CD4-positive, alpha-beta T cell (primary cell): ENCODE data around the gene CDT1. TPM values are rescaled to one million over a fixed set of nuclear protein-coding genes. Genes with fewer than 3 reads are reported as not detected.

ENCODE experiments used
- ATAC-seq: fragments of 200-7000 bp; cut with Tn5 transposase; one replicate; pipeline ENCODE4 v1.10.0; 2022; ENCODE audit warnings: mild to moderate bottlenecking; ENCODE audit not compliant: poor library complexity
- CTCF ChIA-PET: fragments of 350-600 bp; sonication (Branson Sonifier 250); formaldehyde crosslinking; loops from one replicate; lab custom pipeline; 2021; ENCODE audit warnings: antibody characterized with exemption, inconsistent platforms; lab: Charles Lee
- POLR2A ChIA-PET: fragments of 350-600 bp; sonication (Branson Sonifier 250); formaldehyde crosslinking; loops from one replicate; lab custom pipeline; 2021; ENCODE audit warnings: antibody characterized with exemption, inconsistent platforms; lab: Charles Lee
- DNase-seq, 14 experiments: peaks; one replicate each; pipeline ENCODE4 v3.0.0-alpha.2; 2013 to 2020; ENCODE audit warnings: mixed read lengths in 2 of 14
- H3K27ac ChIP-seq, 2 donors: one replicate each; pipeline versions ENCODE4 v1.5.1 to v1.7.0; 2013; ENCODE audit warnings: low read length in 2 of 2, low read depth in 1 of 2, mild to moderate bottlenecking in 1 of 2
- H3K27me3 ChIP-seq, 2 experiments: 1 replicate in 1 of 2; 2 replicates in 1 of 2; pipeline versions ENCODE4 v1.6.1 to v1.7.0; 2013; ENCODE audit warnings: low read length in 2 of 2, control low read depth in 1 of 2, mild to moderate bottlenecking in 1 of 2, moderate library complexity in 1 of 2; ENCODE audit not compliant: insufficient read depth in 2 of 2, control insufficient read depth in 1 of 2
- H3K36me3 ChIP-seq: one replicate; pipeline ENCODE4 v1.6.1; 2013; ENCODE audit warnings: low read length, control low read depth; ENCODE audit not compliant: insufficient read depth
- H3K4me1 ChIP-seq: one replicate; pipeline ENCODE4 v1.6.1; 2013; ENCODE audit warnings: low read length, control low read depth; ENCODE audit not compliant: insufficient read depth
- H3K4me3 ChIP-seq: one replicate; pipeline ENCODE4 v1.5.1; 2013; ENCODE audit warnings: mild to moderate bottlenecking, low read length, moderate library complexity
- H3K9me3 ChIP-seq, 2 experiments: 1 replicate in 1 of 2; 2 replicates in 1 of 2; pipeline versions ENCODE4 v1.6.1 to v1.7.0; 2013; ENCODE audit warnings: low read length in 2 of 2, mild to moderate bottlenecking in 2 of 2, control low read depth in 1 of 2, moderate library complexity in 1 of 2; ENCODE audit not compliant: control insufficient read depth in 1 of 2, insufficient read depth in 1 of 2
- H3K27ac Mint-ChIP-seq: one replicate; pipeline ENCODE4 v1.8.0; 2020; ENCODE audit warnings: mixed read lengths
- H3K27me3 Mint-ChIP-seq: one replicate; pipeline ENCODE4 v1.8.0; 2021; ENCODE audit warnings: mixed read lengths
- H3K36me3 Mint-ChIP-seq: one replicate; pipeline ENCODE4 v1.8.0; 2021; ENCODE audit warnings: low read depth, mixed read lengths
- H3K4me1 Mint-ChIP-seq: one replicate; pipeline ENCODE4 v1.8.0; 2021; ENCODE audit warnings: low read depth, mixed read lengths
- H3K4me3 Mint-ChIP-seq: one replicate; pipeline ENCODE4 v1.8.0; 2020; ENCODE audit warnings: mild to moderate bottlenecking, mixed read lengths
- H3K9me3 Mint-ChIP-seq: one replicate; pipeline ENCODE4 v1.8.0; 2020; ENCODE audit warnings: mixed read lengths
- intact Hi-C, 2 experiments: fragments of 100-400 bp; cut with DNase I in 1 of 2; cut with micrococcal nuclease in 1 of 2; formaldehyde crosslinking; loops; one replicate each; pipeline versions ENCODE4 v1.15.1 to v1.9.0; 2023 to 2025; cut with DNase I, micrococcal nuclease
- total RNA-seq, 174 experiments: library from RNA in 2 of 174; stranded (reverse) in 2 of 174; gene quantifications; one replicate each; pipeline ENCODE4 v1.2.3 and lab custom pipeline; 2021 to 2026
- TF ChIP-seq, protein P1 (sequence below): fragments of 200-600 bp; IDR thresholded peaks from one replicate; pipeline ENCODE4 v1.8.0; 2022; ENCODE audit warnings: antibody characterized with exemption, mild to moderate bottlenecking

The CDT1 gene
- total RNA-seq, 2 experiments from 2014 or later = 0.47 to 1.0 TPM

DNA sequence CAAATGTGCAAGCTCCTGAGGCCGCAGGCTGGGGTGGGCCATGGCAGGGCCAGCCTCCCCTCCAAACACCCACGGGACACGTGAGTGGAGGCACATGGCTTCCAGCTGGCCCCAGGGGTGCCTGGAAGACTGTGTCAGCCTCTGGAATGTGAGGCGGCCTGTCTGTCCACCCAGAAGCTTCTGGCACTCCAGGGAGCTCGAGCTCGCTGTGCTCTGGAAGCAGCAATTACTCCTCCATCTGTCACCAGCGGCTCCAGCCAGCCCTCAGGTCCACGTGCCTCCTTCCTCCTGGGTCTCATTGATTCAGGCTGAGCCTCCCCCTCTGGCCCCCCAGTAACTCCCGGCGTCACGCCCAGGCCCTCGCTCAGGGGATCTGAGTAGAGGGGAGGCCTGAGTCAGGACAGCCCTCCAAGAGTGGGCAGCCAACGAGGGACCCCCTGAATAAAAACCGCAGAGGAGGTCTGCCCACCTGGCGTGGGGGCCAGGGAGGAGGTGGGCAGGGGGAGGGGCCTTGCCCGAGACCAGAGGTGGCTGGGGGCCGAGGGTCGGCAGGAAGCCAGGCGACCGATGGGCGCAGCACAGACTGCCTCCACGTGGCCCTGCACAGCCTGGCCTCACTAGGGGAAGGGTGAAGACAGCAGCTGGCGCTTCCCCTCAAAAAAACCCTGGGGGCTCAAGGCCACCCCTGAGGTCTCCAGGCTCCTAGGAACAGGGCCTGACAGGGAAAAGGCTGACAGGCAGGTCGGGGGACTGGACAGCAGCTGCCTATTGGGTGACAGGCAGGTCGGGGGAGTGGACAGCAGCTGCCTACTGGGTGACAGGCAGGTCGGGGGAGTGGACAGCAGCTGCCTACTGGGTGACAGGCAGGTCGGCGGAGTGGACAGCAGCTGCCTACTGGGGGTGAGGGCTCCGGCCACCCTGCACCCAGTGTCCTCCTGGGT lies 30.4 kb upstream of the CDT1 start:
- no peak overlapping the region for H3K27ac Mint-ChIP-seq
- no peaks in the 10 kb centered on the region for H3K27me3 Mint-ChIP-seq
- TF ChIP-seq, protein P1, sequence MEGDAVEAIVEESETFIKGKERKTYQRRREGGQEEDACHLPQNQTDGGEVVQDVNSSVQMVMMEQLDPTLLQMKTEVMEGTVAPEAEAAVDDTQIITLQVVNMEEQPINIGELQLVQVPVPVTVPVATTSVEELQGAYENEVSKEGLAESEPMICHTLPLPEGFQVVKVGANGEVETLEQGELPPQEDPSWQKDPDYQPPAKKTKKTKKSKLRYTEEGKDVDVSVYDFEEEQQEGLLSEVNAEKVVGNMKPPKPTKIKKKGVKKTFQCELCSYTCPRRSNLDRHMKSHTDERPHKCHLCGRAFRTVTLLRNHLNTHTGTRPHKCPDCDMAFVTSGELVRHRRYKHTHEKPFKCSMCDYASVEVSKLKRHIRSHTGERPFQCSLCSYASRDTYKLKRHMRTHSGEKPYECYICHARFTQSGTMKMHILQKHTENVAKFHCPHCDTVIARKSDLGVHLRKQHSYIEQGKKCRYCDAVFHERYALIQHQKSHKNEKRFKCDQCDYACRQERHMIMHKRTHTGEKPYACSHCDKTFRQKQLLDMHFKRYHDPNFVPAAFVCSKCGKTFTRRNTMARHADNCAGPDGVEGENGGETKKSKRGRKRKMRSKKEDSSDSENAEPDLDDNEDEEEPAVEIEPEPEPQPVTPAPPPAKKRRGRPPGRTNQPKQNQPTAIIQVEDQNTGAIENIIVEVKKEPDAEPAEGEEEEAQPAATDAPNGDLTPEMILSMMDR = no peak
- Histone ChIP-seq H3K27me3 (no peaks in the 10 kb centered on the region), H3K27ac (no peak overlapping the region), H3K9me3 (no peaks in the 10 kb centered on the region), H3K36me3 (peaks cover 27% of the 10 kb centered on the region), H3K4me1 (peaks cover 76% of the 10 kb centered on the region), H3K4me3 (no peak overlapping the region)
- H3K36me3 Mint-ChIP-seq = no peaks in the 10 kb centered on the region
- ChIA-PET CTCF (no interaction called here), POLR2A (interaction anchor here (1.6 kb wide), 1 partner anchor 9 kb away, joined by 4 read pairs; no protein-coding TSS in a partner anchor)
- no peak overlapping the region for H3K4me3 Mint-ChIP-seq
- intact Hi-C loops = no loop called here
- ATAC-seq = no peak
- peaks cover 8% of the 10 kb centered on the region for H3K4me1 Mint-ChIP-seq
- H3K9me3 Mint-ChIP-seq = no peaks in the 10 kb centered on the region
- DNase-seq = no peak

- no peaks in the 10 kb centered on the region for H3K9me3 ChIP-seq
- DNase-seq = peak in 2 of 14 experiments; percentile 22 to 47
- H3K36me3 ChIP-seq = peaks cover 31% of the 10 kb centered on the region
- Mint-ChIP-seq H3K36me3 (no peaks in the 10 kb centered on the region), H3K9me3 (no peaks in the 10 kb centered on the region), H3K27me3 (no peaks in the 10 kb centered on the region), H3K27ac (no peak overlapping the region), H3K4me3 (no peak overlapping the region), H3K4me1 (peaks cover 12% of the 10 kb centered on the region)
- no peak overlapping the region for H3K4me3 ChIP-seq
- intact Hi-C loops = no loop called here
- no peaks in the 10 kb centered on the region for H3K27me3 ChIP-seq
- ChIA-PET POLR2A (interaction anchor here (0.8 to 1.6 kb wide), 2 partner anchors 8 to 28 kb away, joined by 3 to 4 read pairs; no protein-coding TSS in a partner anchor), CTCF (no interaction called here)
- TF ChIP-seq, protein P1 = no peak
- H3K4me1 ChIP-seq = peaks cover 76% of the 10 kb centered on the region
- no peak for ATAC-seq
- H3K27ac ChIP-seq = no peak overlapping the region
These were observed 29.7 kb upstream of the CDT1 start for GRCh38 chr16:88773812-88774291.

GRCh38 chr16:88774544-88775393 lies 28.8 kb upstream of the CDT1 start:
- H3K27ac ChIP-seq = no peak overlapping the region
- Mint-ChIP-seq H3K27ac (no peak overlapping the region), H3K27me3 (no peaks in the 10 kb centered on the region), H3K4me3 (no peak overlapping the region), H3K4me1 (peaks cover 17% of the 10 kb centered on the region), H3K36me3 (no peaks in the 10 kb centered on the region), H3K9me3 (no peaks in the 10 kb centered on the region)
- ChIA-PET CTCF (no interaction called here), POLR2A (interaction anchor here (0.8 to 1.6 kb wide), 2 partner anchors 8 to 29 kb away, joined by 3 to 4 read pairs; no protein-coding TSS in a partner anchor)
- H3K9me3 ChIP-seq = no peaks in the 10 kb centered on the region
- intact Hi-C loops = no loop called here
- TF ChIP-seq, protein P1 = no peak
- DNase-seq (no peak), ATAC-seq (no peak)
- H3K4me1 ChIP-seq = peaks cover 76% of the 10 kb centered on the region
- H3K4me3 ChIP-seq = no peak overlapping the region
- H3K36me3 ChIP-seq = peaks cover 27% of the 10 kb centered on the region
- H3K27me3 ChIP-seq = no peaks in the 10 kb centered on the region
